GM21717 (cell line): ENCODE data around the gene HECA.
A peak's percentile ranks its signal among the peaks of the same experiment; 100 is the strongest.
"Not testable (repeated sequence)": the region's sequence is repeated elsewhere in the genome, so short reads cannot be mapped to it uniquely, and the experiment has no call there.

Experiments used
- ATAC-seq: cut with Tn5 transposase; IDR thresholded peaks from one replicate; pipeline ENCODE4 v1.9.1; 2021; ENCODE audit warnings: mild to moderate bottlenecking, moderate library complexity; ENCODE audit not compliant: unreplicated experiment

Gene HECA

DNA sequence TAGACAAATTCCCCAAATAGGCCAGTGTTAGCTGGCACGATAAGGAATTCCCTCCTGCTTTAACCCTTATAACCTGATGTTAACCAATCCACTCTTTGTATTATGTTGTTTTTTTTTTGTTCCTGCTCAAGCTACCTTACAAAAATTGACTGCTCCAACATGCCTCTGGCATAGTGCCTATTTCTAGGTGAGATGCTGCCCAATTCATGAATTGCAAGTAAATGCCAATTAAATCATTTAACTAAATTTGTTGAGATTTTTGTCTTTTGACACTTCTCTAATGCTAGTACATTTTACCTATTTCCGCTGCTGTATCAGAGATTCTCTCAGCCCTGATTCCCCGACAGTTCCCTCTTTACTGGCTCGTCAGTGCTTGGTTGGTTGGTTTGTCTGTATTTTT is 66.5 kb downstream of the HECA start:
- ATAC-seq = no peak

DNA sequence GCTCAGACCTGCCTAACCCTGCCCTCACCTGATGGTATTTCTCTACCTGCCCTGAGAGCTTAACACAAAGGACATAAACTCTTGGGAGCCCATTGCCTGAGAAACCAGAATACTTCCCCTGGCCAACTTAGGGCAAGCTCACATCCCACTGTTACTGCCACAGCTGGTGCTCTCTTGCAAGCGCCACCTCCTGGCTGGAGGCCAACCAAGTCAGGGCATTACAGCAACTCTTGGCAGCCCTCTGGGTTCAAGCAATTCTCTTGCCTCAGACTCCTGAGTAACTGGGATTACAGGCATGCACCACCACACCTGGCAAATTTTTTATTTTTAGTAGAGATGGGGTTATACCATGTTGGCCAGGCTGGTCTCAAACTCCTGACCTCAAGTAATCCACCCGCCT is 70.1 kb downstream of the HECA start:
- ATAC-seq = no peak

DNA sequence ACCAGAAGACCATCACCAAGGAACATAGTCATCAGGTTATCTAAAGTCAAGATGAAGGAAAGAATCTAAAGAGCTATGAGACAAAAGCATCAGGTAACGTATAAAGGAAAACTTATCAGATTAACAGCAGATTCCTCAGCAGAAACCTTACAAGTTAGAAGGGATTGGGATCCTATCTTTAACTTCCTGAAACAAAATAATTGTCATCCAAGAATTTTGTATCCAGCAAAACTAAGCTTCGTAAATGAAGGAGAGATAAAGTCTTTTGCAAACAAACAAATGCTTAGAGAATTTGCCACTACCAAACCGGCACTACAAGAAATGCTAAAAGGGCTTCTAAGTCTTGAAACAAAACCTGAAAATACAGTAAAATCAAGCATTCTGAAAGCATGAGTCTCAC is 71.0 kb downstream of the HECA start:
- no peak for ATAC-seq

DNA sequence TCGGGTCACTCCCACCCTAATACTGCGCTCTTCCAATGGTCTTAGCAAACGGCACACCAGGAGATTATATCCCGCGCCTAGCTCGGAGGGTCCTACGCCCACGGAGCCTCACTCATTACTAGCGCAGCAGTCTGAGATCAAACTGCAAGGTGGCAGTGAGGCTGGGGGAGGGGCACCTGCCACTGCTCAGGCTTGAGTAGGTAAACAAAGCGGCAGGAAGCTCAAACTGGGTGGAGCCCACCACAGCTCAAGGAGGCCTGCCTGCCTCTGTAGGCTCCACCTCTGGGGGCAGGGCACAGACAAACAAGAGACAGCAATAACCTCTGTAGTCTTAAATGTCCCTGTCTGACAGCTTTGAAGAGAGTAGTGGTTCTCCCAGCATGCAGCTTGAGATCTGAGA is 75.9 kb downstream of the HECA start:
- not testable (repeated sequence) for ATAC-seq

DNA sequence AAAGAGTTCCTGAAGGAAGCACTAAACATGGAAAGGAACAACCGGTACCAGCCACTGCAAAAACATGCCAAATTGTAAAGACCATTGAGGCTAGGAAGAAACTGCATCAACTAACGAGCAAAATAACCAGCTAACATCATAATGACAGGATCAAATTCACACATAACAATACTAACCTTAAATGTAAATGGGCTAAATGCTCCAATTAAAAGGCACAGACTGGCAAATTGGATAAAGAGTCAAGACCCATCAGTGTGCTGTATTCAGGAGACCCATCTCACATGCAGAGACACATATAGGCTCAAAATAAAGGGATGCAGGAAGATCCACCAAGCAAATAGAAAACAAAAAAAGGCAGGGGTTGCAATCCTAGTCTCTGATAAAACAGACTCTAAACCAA is 77.6 kb downstream of the HECA start:
- not testable (repeated sequence) for ATAC-seq

DNA sequence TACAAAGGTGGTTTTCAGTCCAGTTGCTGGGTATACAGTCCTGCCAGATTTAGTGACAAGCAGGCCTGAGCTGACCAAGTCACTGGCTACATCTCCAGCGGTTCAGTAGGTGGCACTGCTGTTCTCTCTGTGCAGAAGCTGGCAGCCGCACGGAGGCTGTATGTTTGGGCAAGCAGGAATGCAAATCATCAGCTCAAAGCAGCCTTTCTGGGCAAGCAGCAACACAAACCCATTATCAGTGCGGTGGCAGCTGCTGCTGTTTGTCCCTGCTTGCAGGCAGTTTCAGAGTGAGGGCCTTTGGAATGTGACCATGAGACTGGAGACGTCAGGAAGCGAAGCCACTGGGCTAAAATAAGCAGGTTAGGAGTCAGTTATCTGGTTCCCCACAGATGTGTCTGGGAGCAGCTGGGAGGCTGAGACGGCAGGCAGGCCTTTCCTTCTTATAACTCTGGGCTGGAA is 84.4 kb downstream of the HECA start:
- peak; percentile 100 for ATAC-seq

DNA sequence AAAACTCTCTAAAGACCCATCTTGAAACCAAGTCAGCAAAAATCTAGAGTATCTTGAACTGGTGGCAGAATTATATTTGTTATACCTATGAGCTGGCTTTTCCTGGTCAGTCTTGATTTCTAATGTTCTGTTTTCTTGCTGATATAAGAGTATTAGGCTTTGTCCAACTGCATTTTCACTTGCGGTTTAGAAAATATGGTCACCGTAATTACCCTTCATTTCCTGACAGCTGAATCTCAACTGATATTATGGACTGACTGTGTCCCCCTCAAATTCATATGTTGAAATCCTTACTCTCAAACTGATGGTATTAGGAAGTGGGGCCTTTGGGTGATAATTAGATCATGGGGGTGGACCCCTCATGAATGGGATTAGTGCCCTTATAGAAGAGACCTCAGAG is 84.9 kb downstream of the HECA start:
- ATAC-seq = no peak

DNA sequence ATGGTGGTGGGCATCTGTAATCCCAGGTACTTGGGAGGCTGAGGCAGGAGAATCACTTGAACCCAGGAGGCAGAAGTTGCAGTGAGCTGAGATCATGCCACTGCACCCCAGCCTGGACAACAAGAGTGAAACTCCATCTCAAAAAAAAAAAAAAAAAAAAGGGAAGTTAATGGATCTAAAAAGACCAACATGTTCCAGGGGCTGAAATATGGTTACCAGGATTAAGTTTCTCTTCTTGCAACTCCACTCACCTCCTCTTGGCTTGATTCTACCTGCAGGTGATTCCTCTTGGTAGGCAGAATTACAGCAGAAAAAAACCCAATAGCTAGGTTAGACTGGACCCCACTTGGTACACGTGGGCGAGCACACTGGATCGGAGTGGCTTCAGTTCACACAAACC is 93.5 kb downstream of the HECA start:
- ATAC-seq = not testable (repeated sequence)
